ENCODE data around the gene NEBL.

NEBL gene

GRCh38 chr10:20922033-20922432 is 24.9 kb upstream of the NEBL start:
- no peak for DNase-seq (ENCODE audit: extremely low spot score)
- CTCF ChIA-PET, result no interaction called here
- POLR2A ChIA-PET, result no interaction called here
- TF ChIP-seq, protein P1, sequence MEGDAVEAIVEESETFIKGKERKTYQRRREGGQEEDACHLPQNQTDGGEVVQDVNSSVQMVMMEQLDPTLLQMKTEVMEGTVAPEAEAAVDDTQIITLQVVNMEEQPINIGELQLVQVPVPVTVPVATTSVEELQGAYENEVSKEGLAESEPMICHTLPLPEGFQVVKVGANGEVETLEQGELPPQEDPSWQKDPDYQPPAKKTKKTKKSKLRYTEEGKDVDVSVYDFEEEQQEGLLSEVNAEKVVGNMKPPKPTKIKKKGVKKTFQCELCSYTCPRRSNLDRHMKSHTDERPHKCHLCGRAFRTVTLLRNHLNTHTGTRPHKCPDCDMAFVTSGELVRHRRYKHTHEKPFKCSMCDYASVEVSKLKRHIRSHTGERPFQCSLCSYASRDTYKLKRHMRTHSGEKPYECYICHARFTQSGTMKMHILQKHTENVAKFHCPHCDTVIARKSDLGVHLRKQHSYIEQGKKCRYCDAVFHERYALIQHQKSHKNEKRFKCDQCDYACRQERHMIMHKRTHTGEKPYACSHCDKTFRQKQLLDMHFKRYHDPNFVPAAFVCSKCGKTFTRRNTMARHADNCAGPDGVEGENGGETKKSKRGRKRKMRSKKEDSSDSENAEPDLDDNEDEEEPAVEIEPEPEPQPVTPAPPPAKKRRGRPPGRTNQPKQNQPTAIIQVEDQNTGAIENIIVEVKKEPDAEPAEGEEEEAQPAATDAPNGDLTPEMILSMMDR (IDR thresholded peaks at IDR 0.05; ENCODE audit: control extremely low read depth, extremely low read depth, low read depth, missing control alignments), result no peak

DNA sequence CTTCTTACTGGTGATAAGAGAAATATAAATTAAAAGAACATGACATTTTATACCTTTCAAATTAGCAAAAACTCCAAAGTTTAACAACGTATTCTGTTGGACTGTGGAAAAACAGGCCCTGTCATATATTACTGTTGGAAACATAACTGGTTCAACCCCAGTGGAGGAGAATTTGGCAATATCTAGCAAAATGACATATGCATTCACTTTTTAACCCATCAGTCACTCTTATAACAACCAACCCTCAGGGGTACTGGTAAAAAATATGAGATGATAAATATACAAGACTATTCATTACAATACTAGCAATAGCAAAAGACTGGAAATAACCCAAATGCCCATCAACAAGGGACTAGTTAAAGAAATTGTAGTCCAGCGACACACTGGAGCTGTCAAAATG is 22.9 kb upstream of the NEBL start:
- POLR2A ChIA-PET, result no interaction called here
- DNase-seq (ENCODE audit: extremely low spot score), result no peak
- TF ChIP-seq, protein P1 (IDR thresholded peaks at IDR 0.05; ENCODE audit: control extremely low read depth, extremely low read depth, low read depth, missing control alignments), result no peak
- CTCF ChIA-PET, result interaction anchor here (1.0 to 1.7 kb wide), 2 partner anchors 10 to 32 kb away, joined by 3 to 6 read pairs; no protein-coding TSS in a partner anchor

GRCh38 chr10:20919481-20919880 is 22.4 kb upstream of the NEBL start:
- TF ChIP-seq, protein P1 (IDR thresholded peaks at IDR 0.05; ENCODE audit: control extremely low read depth, extremely low read depth, low read depth, missing control alignments), result no peak
- POLR2A ChIA-PET, result no interaction called here
- CTCF ChIA-PET, result interaction anchor here (0.9 to 1.9 kb wide), 3 partner anchors 8 to 13 kb away, joined by 3 to 5 read pairs (median 3); no protein-coding TSS in a partner anchor
- no peak for DNase-seq (ENCODE audit: extremely low spot score)

GRCh38 chr10:20916976-20917375 is 19.9 kb upstream of the NEBL start:
- CTCF ChIA-PET, result no interaction called here
- no peak for DNase-seq (ENCODE audit: extremely low spot score)
- TF ChIP-seq, protein P1 (IDR thresholded peaks at IDR 0.05; ENCODE audit: control extremely low read depth, extremely low read depth, low read depth, missing control alignments), result no peak
- POLR2A ChIA-PET, result no interaction called here

GRCh38 chr10:20912969-20913368 is 15.9 kb upstream of the NEBL start:
- CTCF ChIA-PET, result no interaction called here
- DNase-seq (ENCODE audit: extremely low spot score), result no peak
- TF ChIP-seq, protein P1 (IDR thresholded peaks at IDR 0.05; ENCODE audit: control extremely low read depth, extremely low read depth, low read depth, missing control alignments), result no peak
- POLR2A ChIA-PET, result no interaction called here

GRCh38 chr10:20911626-20912025 is 14.5 kb upstream of the NEBL start:
- POLR2A ChIA-PET, result no interaction called here
- TF ChIP-seq, protein P1 (IDR thresholded peaks at IDR 0.05; ENCODE audit: control extremely low read depth, extremely low read depth, low read depth, missing control alignments), result no peak
- DNase-seq (ENCODE audit: extremely low spot score), result no peak
- CTCF ChIA-PET, result no interaction called here

DNA sequence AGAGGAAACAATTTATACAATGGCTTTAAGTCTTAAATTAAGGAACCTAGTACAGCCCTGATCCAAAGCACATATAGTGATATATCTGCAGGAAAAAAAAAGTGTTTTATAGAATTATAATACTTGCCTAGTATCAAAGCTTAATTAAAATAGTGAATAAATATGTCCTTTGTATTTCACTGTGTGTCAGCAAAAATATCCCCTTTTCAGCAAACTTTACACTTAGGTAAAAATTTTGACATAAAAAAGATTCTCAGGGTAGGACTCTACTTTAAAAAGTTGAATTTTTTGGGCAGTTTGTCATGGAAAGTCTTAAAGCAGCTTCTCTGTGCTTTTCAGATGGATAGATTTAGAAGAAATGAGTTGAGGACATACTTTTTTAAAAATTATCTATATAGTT is 12.7 kb upstream of the NEBL start:
- no peak for DNase-seq (ENCODE audit: extremely low spot score)
- ChIA-PET CTCF (interaction anchor here (1.1 to 1.7 kb wide), 2 partner anchors 9 to 11 kb away, joined by 5 to 6 read pairs; no protein-coding TSS in a partner anchor), POLR2A (no interaction called here)

More for the DNA sequence above, 12.7 kb upstream of the NEBL start:
- TF ChIP-seq, protein P1 (IDR thresholded peaks at IDR 0.05; ENCODE audit: control extremely low read depth, extremely low read depth, low read depth, missing control alignments), result no peak

Measured in GM10248 (cell line).